Measurements from ENCODE around the gene GNPDA1. TPM values are rescaled to one million over a fixed set of nuclear protein-coding genes. Genes with fewer than 3 reads are reported as not detected.
A peak's percentile ranks its signal among the peaks of the same experiment; 100 is the strongest.

The GNPDA1 gene
- total and polyA plus RNA-seq, 9 of the 15 experiments (the other 6 are each of a cell fraction or from before 2014, with no cell fraction given): 14.1 to 145 (median 52.2) TPM

DNA sequence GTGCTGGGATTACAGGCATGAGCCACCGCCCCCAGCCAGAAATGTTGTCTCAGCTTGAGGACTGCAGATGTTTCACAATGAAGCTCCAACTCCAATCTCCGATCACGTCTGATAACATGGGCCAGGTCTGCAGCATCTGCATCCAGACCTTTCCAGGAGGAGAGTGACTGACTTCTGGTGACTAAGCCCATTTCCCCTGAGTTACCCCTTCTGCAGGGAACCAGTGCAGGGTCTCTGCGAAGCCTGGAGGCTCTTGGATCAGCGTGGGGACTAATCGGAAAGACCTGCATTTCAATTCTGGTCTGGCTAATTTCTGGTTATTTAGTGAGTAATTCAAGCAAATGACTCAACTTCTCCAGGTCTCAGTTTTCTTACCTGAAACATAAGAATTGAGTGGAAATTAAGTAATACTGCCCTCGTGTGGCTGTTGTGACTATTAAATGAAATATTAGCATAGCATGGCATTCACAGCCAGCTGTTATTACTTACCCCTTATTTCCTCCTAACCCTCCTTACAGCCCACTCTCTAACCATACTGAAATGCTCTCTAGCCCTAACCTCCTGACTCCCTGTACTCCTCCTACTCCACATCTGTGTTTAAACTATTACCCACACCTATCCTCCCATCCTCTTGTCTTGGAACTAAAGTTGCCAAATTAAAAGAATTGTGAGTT, 2.2 kb upstream of the GNPDA1 start (continued):
- 0 out of 2 replicates have a peak, but pooled peaks have one; percentile 31 for TF ChIP-seq CBFA2T3 (IDR thresholded peaks at IDR 0.05)
- no peak for TF ChIP-seq JUND (IDR thresholded peaks at IDR 0.05; ENCODE audit: borderline replicate concordance, low read depth, low read length)
- TF ChIP-seq JUND (tag; IDR thresholded peaks at IDR 0.05; ENCODE audit: borderline replicate concordance, low read depth, low read length): peak; percentile 49; the same call in 1 of the 3 replicates
- peak; percentile 13 to 56; a peak in 3 of 4 replicates for TF ChIP-seq RAD21 (CRISPR knock-in tag; conservative IDR thresholded peaks at IDR 0.05 in 1 of 2, IDR thresholded peaks at IDR 0.05 in 1 of 2)
- TF ChIP-seq, protein P1, sequence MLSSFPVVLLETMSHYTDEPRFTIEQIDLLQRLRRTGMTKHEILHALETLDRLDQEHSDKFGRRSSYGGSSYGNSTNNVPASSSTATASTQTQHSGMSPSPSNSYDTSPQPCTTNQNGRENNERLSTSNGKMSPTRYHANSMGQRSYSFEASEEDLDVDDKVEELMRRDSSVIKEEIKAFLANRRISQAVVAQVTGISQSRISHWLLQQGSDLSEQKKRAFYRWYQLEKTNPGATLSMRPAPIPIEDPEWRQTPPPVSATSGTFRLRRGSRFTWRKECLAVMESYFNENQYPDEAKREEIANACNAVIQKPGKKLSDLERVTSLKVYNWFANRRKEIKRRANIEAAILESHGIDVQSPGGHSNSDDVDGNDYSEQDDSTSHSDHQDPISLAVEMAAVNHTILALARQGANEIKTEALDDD (IDR thresholded peaks at IDR 0.05): no peak
- TF ChIP-seq DACH1 (IDR thresholded peaks at IDR 0.05; ENCODE audit: partially characterized antibody): peak; percentile 84
- peak; percentile 20; the same call in 1 of the 2 replicates for TF ChIP-seq SMARCA4 (IDR thresholded peaks at IDR 0.05)
- 0 out of 2 replicates have a peak, but pooled peaks have one; percentile 15 for TF ChIP-seq CBFA2T2 (conservative IDR thresholded peaks at IDR 0.05)
- TF ChIP-seq, protein P2, sequence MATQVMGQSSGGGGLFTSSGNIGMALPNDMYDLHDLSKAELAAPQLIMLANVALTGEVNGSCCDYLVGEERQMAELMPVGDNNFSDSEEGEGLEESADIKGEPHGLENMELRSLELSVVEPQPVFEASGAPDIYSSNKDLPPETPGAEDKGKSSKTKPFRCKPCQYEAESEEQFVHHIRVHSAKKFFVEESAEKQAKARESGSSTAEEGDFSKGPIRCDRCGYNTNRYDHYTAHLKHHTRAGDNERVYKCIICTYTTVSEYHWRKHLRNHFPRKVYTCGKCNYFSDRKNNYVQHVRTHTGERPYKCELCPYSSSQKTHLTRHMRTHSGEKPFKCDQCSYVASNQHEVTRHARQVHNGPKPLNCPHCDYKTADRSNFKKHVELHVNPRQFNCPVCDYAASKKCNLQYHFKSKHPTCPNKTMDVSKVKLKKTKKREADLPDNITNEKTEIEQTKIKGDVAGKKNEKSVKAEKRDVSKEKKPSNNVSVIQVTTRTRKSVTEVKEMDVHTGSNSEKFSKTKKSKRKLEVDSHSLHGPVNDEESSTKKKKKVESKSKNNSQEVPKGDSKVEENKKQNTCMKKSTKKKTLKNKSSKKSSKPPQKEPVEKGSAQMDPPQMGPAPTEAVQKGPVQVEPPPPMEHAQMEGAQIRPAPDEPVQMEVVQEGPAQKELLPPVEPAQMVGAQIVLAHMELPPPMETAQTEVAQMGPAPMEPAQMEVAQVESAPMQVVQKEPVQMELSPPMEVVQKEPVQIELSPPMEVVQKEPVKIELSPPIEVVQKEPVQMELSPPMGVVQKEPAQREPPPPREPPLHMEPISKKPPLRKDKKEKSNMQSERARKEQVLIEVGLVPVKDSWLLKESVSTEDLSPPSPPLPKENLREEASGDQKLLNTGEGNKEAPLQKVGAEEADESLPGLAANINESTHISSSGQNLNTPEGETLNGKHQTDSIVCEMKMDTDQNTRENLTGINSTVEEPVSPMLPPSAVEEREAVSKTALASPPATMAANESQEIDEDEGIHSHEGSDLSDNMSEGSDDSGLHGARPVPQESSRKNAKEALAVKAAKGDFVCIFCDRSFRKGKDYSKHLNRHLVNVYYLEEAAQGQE (IDR thresholded peaks at IDR 0.05; ENCODE audit: borderline replicate concordance): peak; percentile 34; the same call in 1 of the 2 replicates
- TF ChIP-seq, protein P2 (CRISPR knock-in tag; IDR thresholded peaks at IDR 0.05; ENCODE audit: low read depth): no peak
- TF ChIP-seq ZNF583 (CRISPR knock-in tag; IDR thresholded peaks at IDR 0.05): no peak
- TF ChIP-seq DPF2 (IDR thresholded peaks at IDR 0.05): peak; percentile 41; the same call in 1 of the 2 replicates
- no peak for TF ChIP-seq C11orf30 (IDR thresholded peaks at IDR 0.05; ENCODE audit: low read depth)
- TF ChIP-seq, protein P3, sequence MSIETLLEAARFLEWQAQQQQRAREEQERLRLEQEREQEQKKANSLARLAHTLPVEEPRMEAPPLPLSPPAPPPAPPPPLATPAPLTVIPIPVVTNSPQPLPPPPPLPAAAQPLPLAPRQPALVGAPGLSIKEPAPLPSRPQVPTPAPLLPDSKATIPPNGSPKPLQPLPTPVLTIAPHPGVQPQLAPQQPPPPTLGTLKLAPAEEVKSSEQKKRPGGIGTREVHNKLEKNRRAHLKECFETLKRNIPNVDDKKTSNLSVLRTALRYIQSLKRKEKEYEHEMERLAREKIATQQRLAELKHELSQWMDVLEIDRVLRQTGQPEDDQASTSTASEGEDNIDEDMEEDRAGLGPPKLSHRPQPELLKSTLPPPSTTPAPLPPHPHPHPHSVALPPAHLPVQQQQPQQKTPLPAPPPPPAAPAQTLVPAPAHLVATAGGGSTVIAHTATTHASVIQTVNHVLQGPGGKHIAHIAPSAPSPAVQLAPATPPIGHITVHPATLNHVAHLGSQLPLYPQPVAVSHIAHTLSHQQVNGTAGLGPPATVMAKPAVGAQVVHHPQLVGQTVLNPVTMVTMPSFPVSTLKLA (conservative IDR thresholded peaks at IDR 0.05): no peak
- 0 out of 2 replicates have a peak, but pooled peaks have one; percentile 24 for TF ChIP-seq SP1 (CRISPR knock-in tag; IDR thresholded peaks at IDR 0.05)
- 0 out of 2 replicates have a peak, but pooled peaks have one; percentile 67 for TF ChIP-seq NFATC3 (IDR thresholded peaks at IDR 0.05)
- TF ChIP-seq TEAD4 (IDR thresholded peaks at IDR 0.05; ENCODE audit: low read length): 0 out of 2 replicates have a peak, but pooled peaks have one; percentile 11
- TF ChIP-seq TEAD4 (CRISPR knock-in tag; IDR thresholded peaks at IDR 0.05; ENCODE audit: borderline replicate concordance): no peak
- 0 out of 2 replicates have a peak, but pooled peaks have one; percentile 23 for TF ChIP-seq SMARCE1 (IDR thresholded peaks at IDR 0.05)
